Measurements from ENCODE around the gene C11orf24. TPM values are rescaled to one million over a fixed set of nuclear protein-coding genes. Genes with fewer than 3 reads are reported as not detected.
A peak's percentile ranks its signal among the peaks of the same experiment; 100 is the strongest.
"Not testable (repeated sequence)": the region's sequence is repeated elsewhere in the genome, so short reads cannot be mapped to it uniquely, and the experiment has no call there.

The C11orf24 gene
- total RNA-seq, 1 donor from 2014 or later: 39.7 TPM

DNA sequence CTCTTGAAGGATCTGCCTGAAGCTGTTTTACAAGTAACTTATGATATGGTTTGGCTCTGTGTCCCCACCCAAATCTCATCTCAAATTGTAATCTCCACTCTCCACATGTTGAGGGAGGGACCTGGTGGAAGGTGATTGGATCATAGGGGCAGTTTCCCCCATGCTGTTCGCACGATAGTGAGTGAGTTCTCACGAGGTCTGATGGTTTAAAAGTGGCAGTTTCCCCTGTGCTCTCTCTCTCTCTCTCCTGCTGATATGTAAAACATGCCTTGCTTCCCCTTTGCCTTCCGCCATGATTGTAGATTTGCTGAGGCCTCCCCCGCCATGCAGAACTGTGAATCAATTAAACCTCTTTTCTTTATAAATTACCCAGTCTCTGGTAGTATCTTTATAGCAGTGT, 26.9 kb downstream of the C11orf24 start:
- intact Hi-C loops (cut with micrococcal nuclease); H3K27ac Mint-ChIP-seq; H3K4me3 Mint-ChIP-seq; DNase-seq (ENCODE audit: low spot score); H3K36me3 Mint-ChIP-seq (ENCODE audit: low read depth); H3K4me1 Mint-ChIP-seq (ENCODE audit: low read depth): not testable (repeated sequence)
- H3K9me3 Mint-ChIP-seq: peaks cover 13% of the 10 kb centered on the region
- H3K27me3 Mint-ChIP-seq (ENCODE audit: insufficient read depth): peaks cover 17% of the 10 kb centered on the region

DNA sequence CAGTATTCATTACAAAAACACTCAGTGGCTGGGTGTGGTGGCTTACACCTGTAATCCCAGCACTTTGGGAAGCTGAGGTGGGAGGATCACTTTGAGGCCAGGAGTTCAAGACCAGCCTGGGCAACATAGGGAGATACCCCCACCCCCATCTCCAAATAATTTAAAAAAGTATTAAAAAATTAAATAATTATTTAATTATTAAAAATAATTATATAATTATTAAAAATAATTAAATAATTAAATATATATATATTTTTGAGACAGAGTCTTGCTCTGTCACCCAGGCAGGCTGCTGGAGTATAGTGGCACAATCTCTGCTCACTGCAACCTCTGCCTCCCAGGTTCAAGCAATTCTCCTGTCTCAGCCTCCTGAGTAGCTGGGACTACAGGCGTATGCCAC, 27.9 kb downstream of the C11orf24 start:
- intact Hi-C loops (cut with micrococcal nuclease); DNase-seq (ENCODE audit: low spot score); H3K9me3 Mint-ChIP-seq; H3K36me3 Mint-ChIP-seq (ENCODE audit: low read depth); H3K27ac Mint-ChIP-seq; H3K4me3 Mint-ChIP-seq; H3K4me1 Mint-ChIP-seq (ENCODE audit: low read depth): not testable (repeated sequence)
- H3K27me3 Mint-ChIP-seq (ENCODE audit: insufficient read depth): peaks cover 23% of the 10 kb centered on the region

DNA sequence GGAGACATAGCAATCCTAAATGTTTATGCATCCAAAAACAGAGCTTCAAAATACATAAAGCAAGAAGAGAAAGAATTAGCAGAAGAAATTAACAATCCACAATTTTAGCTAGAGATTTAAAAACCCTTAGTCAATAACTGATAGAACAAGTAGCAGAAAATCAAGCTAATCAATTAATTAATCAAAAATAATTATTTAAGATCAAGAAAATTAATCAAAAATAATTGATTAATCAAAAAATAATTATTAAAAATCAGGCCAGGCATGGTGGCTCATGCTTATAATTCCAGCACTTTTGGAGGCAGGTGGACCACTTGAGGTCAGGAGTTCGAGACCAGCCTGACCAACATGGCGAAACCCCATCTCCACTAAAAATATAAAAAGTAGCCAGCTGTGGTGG, 29.2 kb downstream of the C11orf24 start:
- intact Hi-C loops (cut with micrococcal nuclease): no loop called here
- Mint-ChIP-seq H3K4me1 (ENCODE audit: low read depth) (no peaks in the 10 kb centered on the region), H3K9me3 (no peaks in the 10 kb centered on the region), H3K4me3 (no peak overlapping the region), H3K27me3 (ENCODE audit: insufficient read depth) (peaks cover 23% of the 10 kb centered on the region), H3K27ac (no peak overlapping the region), H3K36me3 (ENCODE audit: low read depth) (no peaks in the 10 kb centered on the region)
- DNase-seq (ENCODE audit: low spot score): no peak

DNA sequence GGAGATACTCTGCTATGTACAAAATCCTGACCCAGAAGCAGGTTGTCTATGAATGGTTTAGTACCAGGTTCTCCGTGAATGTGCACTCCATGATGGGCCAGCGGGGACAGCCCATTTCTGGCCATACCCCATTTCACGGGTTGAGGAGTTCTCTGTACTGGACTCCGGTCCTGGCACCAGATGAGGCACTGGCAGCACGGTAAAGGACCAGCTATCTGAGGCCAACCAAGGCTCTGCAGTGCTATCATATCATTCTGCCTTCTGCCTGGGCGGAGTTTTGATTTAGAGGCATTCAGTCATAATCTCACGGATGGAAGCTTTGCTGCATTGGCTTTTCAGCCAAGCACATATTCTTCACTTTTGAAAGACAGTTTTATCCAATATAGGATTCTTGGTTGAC, 40.2 kb downstream of the C11orf24 start:
- intact Hi-C loops (cut with micrococcal nuclease): no loop called here
- DNase-seq (ENCODE audit: low spot score): no peak
- H3K36me3 Mint-ChIP-seq (ENCODE audit: low read depth): no peaks in the 10 kb centered on the region
- H3K4me3 Mint-ChIP-seq: no peak overlapping the region
- peaks cover 30% of the 10 kb centered on the region for H3K9me3 Mint-ChIP-seq
- H3K27ac Mint-ChIP-seq: no peak overlapping the region
- H3K4me1 Mint-ChIP-seq (ENCODE audit: low read depth): no peaks in the 10 kb centered on the region
- H3K27me3 Mint-ChIP-seq (ENCODE audit: insufficient read depth): peaks cover 13% of the 10 kb centered on the region

DNA sequence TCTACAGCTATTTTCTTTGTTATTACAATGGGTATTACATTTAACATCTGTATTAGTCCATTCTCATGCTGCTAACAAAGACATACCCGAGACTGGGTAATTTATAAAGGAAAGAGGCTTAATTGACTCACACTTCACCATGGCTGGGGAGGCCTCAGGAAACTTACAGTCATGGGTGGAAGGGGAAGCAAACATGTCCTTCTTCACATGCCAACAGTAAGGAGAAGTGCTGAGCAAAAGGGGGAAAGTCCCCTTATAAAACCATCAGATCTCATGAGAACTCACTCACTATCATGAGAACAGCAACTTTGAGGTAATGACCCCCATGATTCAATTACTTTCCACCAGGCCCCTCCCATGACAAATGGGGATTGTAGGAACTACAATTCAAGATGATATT, 42.2 kb downstream of the C11orf24 start:
- DNase-seq (ENCODE audit: low spot score): no peak
- peaks cover 9% of the 10 kb centered on the region for H3K27me3 Mint-ChIP-seq (ENCODE audit: insufficient read depth)
- no peak overlapping the region for H3K27ac Mint-ChIP-seq
- intact Hi-C loops (cut with micrococcal nuclease): no loop called here
- no peaks in the 10 kb centered on the region for H3K36me3 Mint-ChIP-seq (ENCODE audit: low read depth)
- H3K4me3 Mint-ChIP-seq: no peak overlapping the region
- no peaks in the 10 kb centered on the region for H3K4me1 Mint-ChIP-seq (ENCODE audit: low read depth)
- H3K9me3 Mint-ChIP-seq: peaks cover 30% of the 10 kb centered on the region

DNA sequence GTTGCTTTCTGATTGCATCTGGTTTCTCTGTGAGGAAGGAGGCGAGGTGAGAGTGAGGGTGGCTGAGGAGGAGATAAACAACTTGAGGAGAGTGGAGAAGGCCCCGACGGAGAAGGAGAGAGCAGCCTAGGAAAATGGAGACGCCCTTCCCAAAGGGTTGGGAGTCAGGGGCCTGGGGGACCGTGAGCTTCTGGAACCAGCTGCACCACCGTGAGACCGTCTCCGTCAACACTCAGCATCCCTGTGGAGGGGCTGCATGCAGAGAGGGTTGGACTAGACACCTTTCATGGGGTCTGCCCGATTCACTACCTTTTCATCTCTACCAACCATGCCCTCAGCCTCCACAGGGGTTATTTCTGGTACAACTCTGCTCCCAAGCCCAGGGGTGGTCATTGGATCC, 45.4 kb downstream of the C11orf24 start:
- H3K4me1 Mint-ChIP-seq (ENCODE audit: low read depth): no peaks in the 10 kb centered on the region
- no peak overlapping the region for H3K27ac Mint-ChIP-seq
- H3K9me3 Mint-ChIP-seq: peaks cover 27% of the 10 kb centered on the region
- no peak overlapping the region for H3K4me3 Mint-ChIP-seq
- no peaks in the 10 kb centered on the region for H3K36me3 Mint-ChIP-seq (ENCODE audit: low read depth)
- no peak for DNase-seq (ENCODE audit: low spot score)
- intact Hi-C loops (cut with micrococcal nuclease): no loop called here
- H3K27me3 Mint-ChIP-seq (ENCODE audit: insufficient read depth): peaks cover 3% of the 10 kb centered on the region

DNA sequence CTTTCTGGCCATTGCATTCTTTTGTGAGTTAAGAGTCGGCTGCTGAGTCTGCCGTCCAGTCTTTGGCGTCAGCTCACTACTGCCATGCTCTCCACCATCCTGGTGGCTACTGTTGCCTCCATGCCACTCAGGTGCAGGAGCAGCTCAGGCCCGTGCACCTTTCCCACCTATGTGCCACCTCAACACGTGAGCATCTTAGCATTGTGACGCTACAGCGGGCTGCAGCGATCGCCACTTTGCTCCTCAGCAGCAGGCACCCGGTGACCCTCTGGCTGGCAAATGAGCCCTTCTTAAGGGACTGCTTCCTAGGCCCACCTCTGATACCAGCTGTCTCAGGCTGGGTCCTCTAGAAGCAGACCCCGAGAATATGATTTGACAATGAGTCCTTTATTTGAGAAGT, 47.2 kb downstream of the C11orf24 start:
- no peak for DNase-seq (ENCODE audit: low spot score)
- Mint-ChIP-seq H3K9me3 (peaks cover 16% of the 10 kb centered on the region), H3K4me1 (ENCODE audit: low read depth) (no peaks in the 10 kb centered on the region), H3K36me3 (ENCODE audit: low read depth) (no peaks in the 10 kb centered on the region), H3K4me3 (no peak overlapping the region), H3K27me3 (ENCODE audit: insufficient read depth) (peaks cover 5% of the 10 kb centered on the region), H3K27ac (no peak overlapping the region)
- intact Hi-C loops (cut with micrococcal nuclease): no loop called here

DNA sequence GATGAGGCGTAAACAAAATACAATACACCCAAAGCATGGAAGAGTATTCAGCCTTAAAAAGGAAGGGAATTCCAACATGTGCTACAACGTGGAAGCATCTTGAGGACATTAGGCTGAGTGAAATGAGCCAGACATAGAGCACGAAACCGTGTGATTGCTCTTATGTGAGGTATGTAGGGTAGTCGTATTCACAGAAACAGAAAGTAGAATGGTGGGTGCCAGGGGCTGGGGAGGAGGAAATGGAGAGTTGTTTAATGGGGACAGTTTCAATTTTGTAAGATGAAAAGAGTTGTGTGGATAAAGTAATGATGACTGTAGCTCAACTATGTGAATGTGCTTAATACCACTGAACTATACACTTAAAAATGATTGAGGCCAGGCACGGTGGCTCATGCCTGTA, 48.5 kb downstream of the C11orf24 start:
- Mint-ChIP-seq H3K27ac (no peak overlapping the region), H3K27me3 (ENCODE audit: insufficient read depth) (peaks cover 7% of the 10 kb centered on the region), H3K9me3 (peaks cover 4% of the 10 kb centered on the region), H3K4me1 (ENCODE audit: low read depth) (no peaks in the 10 kb centered on the region), H3K4me3 (no peak overlapping the region), H3K36me3 (ENCODE audit: low read depth) (no peaks in the 10 kb centered on the region)
- no peak for DNase-seq (ENCODE audit: low spot score)
- intact Hi-C loops (cut with micrococcal nuclease): no loop called here

DNA sequence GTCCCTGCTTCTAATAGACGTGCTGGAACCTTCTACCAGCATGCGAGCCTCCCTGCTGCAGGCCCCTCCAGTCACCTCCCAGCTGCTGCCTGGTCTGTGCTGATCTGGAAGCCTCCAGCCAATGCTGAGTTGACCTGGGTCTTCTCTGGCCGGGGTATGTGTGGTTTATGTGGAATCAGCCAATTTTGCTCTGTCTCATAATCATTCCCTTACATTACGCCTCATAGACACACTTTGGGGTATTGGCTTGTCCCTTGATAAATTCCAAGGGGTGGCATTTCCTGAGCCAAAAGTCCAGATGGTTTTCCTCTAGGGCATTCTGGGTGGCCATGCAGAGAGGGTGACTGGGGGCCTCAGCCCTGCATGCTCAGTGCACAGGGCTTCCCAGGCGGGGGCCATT, 50.4 kb downstream of the C11orf24 start:
- peaks cover 10% of the 10 kb centered on the region for H3K27me3 Mint-ChIP-seq (ENCODE audit: insufficient read depth)
- H3K4me1 Mint-ChIP-seq (ENCODE audit: low read depth): no peaks in the 10 kb centered on the region
- H3K4me3 Mint-ChIP-seq: no peak overlapping the region
- DNase-seq (ENCODE audit: low spot score): no peak
- no peaks in the 10 kb centered on the region for H3K36me3 Mint-ChIP-seq (ENCODE audit: low read depth)
- no peak overlapping the region for H3K27ac Mint-ChIP-seq
- intact Hi-C loops (cut with micrococcal nuclease): no loop called here
- H3K9me3 Mint-ChIP-seq: no peaks in the 10 kb centered on the region

DNA sequence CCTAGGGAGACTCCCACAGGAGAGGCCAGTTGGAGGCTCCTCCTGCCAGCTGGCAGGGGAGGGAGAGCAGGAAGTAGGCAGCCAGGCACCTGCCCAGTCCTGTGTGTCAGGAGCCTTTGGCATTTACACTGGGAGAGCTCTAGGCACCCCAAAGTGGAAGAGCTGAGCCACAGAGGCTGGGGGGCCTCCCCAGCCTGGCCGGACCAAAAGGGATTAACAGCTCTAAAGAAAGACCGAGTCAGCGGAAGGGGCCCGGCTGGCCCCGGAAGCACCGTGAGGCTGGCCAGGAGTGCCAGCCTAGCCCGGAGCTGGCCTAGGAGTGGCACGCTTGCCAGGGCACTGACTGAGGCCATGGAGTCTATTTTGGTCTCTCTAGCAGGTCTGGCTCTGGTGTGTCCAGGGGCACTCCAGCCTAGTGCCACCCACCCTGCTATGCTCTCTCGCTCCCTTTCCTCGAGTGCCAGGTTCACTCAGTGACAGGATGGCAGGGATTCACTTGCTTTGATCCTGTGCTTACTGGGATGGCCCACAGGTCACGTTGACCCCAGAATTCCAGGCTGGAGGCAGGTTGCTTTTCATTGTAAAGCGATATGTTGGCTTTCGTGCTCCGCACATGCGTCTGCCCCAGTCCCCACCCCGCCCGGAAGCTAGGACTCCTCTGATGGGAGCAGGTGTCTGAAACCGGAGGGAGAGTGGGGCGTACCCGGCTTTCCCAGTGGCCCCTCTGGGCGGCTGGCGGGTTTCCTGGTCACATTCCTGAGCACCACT, 55.4 kb downstream of the C11orf24 start:
- no peaks in the 10 kb centered on the region for H3K9me3 Mint-ChIP-seq
- DNase-seq (ENCODE audit: low spot score): no peak
- H3K27me3 Mint-ChIP-seq (ENCODE audit: insufficient read depth): peaks cover 20% of the 10 kb centered on the region
- H3K36me3 Mint-ChIP-seq (ENCODE audit: low read depth): peaks cover 4% of the 10 kb centered on the region
- H3K4me1 Mint-ChIP-seq (ENCODE audit: low read depth): peaks cover 23% of the 10 kb centered on the region
- H3K27ac Mint-ChIP-seq: no peak overlapping the region
- intact Hi-C loops (cut with micrococcal nuclease): no loop called here
- no peak overlapping the region for H3K4me3 Mint-ChIP-seq

DNA sequence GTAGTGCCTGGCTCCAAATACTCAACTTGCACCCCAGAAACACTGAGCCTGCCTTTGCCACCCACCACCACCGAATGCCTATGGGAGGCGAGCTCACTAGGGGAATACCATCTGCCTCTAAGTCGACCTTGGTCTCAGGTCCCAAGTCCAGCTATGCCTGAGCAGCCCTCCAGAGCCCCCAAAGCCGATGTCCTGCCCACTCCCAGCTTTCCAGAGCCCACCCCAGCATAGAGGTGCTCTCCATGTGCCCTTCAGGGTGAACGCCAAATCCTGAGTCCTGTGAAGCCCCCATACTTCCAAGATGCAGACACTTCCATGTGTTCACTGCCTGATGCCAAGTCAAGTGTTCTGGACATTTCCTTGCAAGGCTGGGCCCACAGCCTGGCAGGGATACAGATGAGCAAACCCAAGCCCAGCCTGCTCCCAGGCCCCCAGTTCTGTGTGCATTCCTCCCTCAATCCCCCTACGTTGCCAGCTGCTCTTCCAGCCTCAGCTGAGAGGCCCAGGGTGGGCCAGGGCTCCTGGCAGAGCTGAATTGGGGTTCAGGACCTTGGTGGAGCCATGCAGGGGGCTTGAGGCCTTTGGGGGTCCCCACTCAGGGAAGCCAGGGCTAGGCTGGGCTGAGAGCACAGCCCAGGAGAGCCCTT, 56.1 kb downstream of the C11orf24 start:
- Mint-ChIP-seq H3K27me3 (ENCODE audit: insufficient read depth) (peaks cover 24% of the 10 kb centered on the region), H3K4me1 (ENCODE audit: low read depth) (peaks cover 30% of the 10 kb centered on the region), H3K4me3 (peak overlapping the region; percentile 84), H3K27ac (peak overlapping the region; percentile 88), H3K9me3 (no peaks in the 10 kb centered on the region), H3K36me3 (ENCODE audit: low read depth) (peaks cover 4% of the 10 kb centered on the region)
- no peak for DNase-seq (ENCODE audit: low spot score)
- intact Hi-C loops (cut with micrococcal nuclease): loop anchor here (1.0 to 2.0 kb wide), 3 partner anchors 42 to 211 kb away; partner anchors contain the start of genes CHKA and UNC93B1

DNA sequence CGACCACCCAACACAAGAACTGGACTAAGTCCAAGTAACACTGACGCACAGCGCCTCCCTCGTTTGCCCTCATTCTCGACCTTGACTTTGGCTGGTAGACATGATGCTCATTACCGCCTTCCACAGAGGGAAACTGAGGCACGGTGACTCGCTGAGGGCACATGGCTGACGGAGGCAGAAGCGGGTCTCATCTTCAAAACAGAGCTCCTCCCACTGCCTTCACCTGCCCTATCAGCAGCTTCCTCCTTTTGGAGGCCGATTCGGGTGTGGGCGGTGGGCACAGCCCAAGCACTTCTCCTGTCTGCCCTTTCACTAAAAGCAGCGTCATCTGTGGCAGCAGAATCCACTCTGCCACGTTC, 56.7 kb downstream of the C11orf24 start:
- intact Hi-C loops (cut with micrococcal nuclease): loop anchor here (1.0 to 2.0 kb wide), 3 partner anchors 42 to 210 kb away; partner anchors contain the start of genes CHKA and UNC93B1
- Mint-ChIP-seq H3K9me3 (no peaks in the 10 kb centered on the region), H3K4me1 (ENCODE audit: low read depth) (peaks cover 36% of the 10 kb centered on the region), H3K27me3 (ENCODE audit: insufficient read depth) (peaks cover 24% of the 10 kb centered on the region), H3K27ac (peak overlapping the region; percentile 88), H3K36me3 (ENCODE audit: low read depth) (peaks cover 4% of the 10 kb centered on the region), H3K4me3 (peak overlapping the region; percentile 84)
- DNase-seq (ENCODE audit: low spot score): no peak

Measured in activated T-helper 1 cell treated with anti-CD3 and anti-CD28 coated beads, Interleukin-12 subunit alpha, Interleukin-12 subunit beta, Interleukin-2, Interleukin-4 antibody, amounts not matched to agents 30 ng/mL and 10 ng/mL and 1 ng/mL, durations not matched to agents 14 hours and 24 hours and 36 hours (primary cell).